WI38 (cell line): Measurements from ENCODE around the gene MSI2.

Experiments used
- H3K4me3 ChIP-seq: 2 replicates; pipeline ENCODE4 v1.5.1; 2011; ENCODE audit warnings: low read depth, mild to moderate bottlenecking, control low read depth, low read length
- TF ChIP-seq, protein P1 (sequence below): IDR thresholded peaks from 2 replicates; pipeline ENCODE4 v1.5.1; 2012; ENCODE audit warnings: low read depth, mild to moderate bottlenecking, control low read depth, low read length

Gene MSI2

DNA sequence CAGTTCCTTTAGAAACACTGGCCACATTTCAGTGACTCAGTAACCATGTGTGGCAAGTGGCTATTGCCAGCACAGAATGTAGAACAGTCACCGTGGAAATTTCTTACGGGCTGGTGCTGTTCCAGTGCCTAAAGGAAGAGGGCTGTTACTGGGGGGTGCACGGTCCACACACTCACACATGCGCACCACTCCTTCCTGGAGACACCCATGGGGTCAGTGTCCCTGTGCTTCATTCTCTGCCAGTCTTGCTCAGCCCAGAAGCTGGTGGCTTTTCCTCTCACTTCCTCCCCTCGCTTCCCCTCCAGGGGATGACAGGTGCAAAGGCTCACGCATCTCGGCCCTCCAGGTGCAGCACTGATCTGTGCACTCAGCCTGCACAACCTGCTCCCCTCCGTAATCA, 373.1 kb downstream of the MSI2 start:
- TF ChIP-seq, protein P1, sequence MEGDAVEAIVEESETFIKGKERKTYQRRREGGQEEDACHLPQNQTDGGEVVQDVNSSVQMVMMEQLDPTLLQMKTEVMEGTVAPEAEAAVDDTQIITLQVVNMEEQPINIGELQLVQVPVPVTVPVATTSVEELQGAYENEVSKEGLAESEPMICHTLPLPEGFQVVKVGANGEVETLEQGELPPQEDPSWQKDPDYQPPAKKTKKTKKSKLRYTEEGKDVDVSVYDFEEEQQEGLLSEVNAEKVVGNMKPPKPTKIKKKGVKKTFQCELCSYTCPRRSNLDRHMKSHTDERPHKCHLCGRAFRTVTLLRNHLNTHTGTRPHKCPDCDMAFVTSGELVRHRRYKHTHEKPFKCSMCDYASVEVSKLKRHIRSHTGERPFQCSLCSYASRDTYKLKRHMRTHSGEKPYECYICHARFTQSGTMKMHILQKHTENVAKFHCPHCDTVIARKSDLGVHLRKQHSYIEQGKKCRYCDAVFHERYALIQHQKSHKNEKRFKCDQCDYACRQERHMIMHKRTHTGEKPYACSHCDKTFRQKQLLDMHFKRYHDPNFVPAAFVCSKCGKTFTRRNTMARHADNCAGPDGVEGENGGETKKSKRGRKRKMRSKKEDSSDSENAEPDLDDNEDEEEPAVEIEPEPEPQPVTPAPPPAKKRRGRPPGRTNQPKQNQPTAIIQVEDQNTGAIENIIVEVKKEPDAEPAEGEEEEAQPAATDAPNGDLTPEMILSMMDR = no peak
- no peak overlapping the region for H3K4me3 ChIP-seq

DNA sequence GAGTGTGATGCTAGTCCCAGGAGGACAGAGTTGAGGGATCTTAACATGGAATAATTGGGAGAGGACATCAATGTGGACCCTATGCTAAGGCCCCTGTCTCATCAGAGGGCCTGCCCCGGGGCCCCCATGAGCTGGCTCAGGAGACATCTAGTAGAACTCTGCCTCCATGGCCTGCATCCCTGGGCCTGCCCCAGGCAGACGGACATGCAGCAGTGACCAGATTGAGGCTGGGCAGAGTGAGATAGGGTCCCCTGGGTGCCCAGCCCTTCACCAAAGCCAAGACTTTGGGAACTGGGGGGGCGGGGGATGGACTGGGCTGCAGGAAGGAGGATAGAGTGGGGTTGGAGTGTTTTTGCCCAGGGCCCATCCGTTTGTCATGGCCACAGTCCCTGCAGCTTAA, 373.6 kb downstream of the MSI2 start:
- TF ChIP-seq, protein P1 = no peak

DNA sequence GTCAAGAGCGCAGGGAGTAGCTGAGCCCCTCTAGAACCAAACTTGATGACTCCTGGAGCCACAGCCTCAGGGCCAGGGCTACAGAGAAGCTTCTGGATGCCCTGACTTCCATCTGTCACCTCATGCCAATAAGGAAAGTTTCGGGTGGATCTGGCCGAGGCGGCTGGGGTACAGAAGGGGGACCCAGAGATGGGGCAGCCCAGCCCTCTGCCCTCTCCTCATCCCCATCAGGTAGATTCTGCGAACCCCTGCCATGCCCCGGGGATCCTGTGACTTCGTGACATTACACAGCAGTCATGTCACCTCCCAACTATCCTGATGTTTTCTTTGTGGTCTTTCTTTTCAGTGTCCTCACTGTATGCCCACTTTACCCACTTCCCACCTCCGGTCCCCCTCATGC, 374.4 kb downstream of the MSI2 start:
- H3K4me3 ChIP-seq = no peak overlapping the region

More for the DNA sequence above, 373.6 kb downstream of the MSI2 start:
- no peak overlapping the region for H3K4me3 ChIP-seq

DNA sequence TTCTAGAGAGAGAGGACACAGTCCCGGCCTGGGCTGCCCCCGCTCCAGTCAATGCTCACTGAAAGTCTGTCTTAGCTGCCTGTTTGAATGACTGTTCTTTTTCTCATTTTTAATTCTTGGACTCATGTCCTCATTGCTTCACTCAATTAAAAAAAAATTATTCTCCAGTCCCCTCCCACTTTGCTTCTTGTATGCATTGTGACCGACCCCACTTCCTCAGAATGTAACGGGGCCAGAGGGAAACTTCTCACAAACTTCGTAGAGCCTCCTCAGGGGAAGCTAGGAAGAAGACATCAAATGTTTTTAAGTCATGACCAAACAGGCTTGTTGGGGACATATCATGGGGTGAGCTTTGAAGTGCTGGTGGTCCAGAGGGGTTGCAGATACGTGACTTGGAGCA, 375.5 kb downstream of the MSI2 start:
- H3K4me3 ChIP-seq = no peak overlapping the region
- TF ChIP-seq, protein P1 = no peak

More for the DNA sequence above, 374.4 kb downstream of the MSI2 start:
- TF ChIP-seq, protein P1 = no peak

DNA sequence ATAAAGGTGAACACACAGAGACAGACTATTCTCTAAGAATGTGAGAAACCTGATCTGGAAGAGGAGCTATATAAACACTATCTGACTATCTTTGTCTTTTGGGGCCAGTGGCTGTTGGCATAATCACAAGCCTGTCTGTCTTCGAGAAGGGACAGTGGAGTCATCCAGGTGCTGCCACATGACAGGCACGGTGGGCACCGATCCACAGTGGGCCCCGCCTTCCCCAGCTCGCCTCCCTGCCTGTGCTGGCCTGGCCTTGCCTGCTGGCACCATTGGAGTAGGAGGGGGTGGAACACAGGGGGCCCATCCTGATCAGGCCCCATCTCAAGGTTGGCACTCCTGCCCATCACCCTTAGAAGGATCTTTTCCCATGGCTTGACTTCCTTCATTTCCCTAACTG, 376.0 kb downstream of the MSI2 start:
- TF ChIP-seq, protein P1 = no peak
- H3K4me3 ChIP-seq = no peak overlapping the region

DNA sequence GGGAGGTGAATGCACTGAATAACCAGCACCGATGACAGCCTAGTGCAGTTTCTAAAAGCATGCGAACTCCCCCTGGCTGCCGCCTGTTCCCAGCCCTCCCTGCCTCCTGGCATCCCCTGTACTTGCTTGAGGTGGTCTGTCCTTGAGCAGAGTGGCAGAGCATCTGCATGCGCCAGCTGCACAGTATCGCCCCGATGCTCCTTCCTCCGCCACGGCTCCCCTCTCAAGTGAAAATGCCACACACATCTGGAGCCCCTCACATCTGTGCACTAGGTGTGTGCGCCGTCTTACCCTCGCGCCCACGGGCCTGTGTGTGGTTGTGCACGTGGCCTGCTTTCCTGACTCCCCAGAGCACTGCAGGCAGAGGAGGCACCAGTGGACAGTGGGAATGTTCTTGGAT, 376.9 kb downstream of the MSI2 start:
- TF ChIP-seq, protein P1 = no peak

DNA sequence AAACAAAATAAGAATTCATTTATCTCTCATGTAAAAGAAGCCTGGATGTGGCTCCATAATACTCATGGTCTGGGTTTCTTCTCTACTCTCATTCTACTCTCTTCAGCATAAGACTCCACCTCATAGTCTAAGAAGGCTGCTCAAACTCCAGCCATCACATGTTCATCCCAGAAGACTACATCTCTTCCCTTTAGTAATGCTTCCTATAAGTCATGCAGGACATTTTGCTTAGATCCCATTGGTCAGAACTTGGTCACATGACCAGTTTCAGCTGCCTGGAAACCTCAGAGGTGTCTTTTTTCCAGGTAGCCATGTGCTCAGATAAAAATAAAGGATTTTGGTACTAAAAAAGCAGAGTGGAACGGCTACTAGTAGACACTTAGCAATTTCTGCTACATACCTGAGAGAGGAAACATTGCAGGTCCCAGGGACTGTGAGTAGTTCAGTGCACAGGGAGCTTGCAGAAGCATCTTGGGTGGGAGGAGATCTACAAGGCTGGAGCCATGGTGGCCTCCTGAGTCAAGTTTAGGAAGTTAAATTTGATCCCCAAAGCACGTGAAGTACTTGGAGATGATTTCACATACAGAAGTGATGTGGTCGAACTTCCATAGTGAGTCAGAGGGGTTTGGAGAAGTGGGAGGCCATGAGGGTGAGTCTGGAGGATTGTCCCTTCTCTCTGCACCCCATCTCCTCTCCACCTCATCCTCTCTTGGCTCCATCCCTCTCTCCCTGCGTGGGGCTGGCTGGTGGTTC, 378.6 kb downstream of the MSI2 start:
- H3K4me3 ChIP-seq = no peak overlapping the region
- TF ChIP-seq, protein P1 = no peak

More for the DNA sequence above, 376.9 kb downstream of the MSI2 start:
- H3K4me3 ChIP-seq = no peak overlapping the region
